HG03175 (cell line): ENCODE measurements around the gene TBC1D10A.

ENCODE experiments used
- ATAC-seq: cut with Tn5 transposase; IDR thresholded peaks from one replicate; pipeline ENCODE4 v1.9.1; 2021; ENCODE audit warnings: mild to moderate bottlenecking, moderate library complexity; ENCODE audit not compliant: unreplicated experiment

Gene TBC1D10A, protein sequence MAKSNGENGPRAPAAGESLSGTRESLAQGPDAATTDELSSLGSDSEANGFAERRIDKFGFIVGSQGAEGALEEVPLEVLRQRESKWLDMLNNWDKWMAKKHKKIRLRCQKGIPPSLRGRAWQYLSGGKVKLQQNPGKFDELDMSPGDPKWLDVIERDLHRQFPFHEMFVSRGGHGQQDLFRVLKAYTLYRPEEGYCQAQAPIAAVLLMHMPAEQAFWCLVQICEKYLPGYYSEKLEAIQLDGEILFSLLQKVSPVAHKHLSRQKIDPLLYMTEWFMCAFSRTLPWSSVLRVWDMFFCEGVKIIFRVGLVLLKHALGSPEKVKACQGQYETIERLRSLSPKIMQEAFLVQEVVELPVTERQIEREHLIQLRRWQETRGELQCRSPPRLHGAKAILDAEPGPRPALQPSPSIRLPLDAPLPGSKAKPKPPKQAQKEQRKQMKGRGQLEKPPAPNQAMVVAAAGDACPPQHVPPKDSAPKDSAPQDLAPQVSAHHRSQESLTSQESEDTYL

DNA sequence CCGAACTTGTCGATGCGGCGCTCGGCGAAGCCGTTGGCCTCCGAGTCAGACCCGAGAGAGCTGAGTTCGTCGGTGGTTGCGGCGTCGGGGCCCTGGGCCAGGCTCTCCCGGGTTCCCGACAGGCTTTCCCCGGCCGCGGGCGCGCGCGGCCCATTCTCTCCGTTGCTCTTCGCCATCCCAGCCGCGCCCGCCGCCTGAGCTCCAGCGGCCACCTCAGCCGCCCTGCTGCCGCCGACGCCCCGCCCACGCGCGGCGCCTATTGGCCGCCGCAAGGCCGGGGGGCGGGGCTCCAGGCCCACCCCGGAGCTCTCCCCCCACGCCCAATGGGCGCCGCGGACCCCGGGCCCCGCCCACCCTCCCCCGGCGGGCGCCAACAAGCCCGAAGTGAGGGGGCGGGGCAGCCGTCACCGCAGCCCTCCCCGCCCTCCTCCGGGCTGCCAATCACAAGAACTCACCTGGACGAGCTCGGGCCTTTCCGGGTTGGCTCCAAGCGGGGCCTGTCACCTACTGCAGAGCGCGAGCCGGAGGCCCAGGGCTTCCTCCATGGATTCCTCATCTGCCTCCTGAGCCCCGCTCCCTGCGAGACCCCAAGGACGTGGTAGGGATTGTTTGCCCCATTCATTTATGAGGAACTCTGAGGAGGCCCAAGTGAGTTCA lies at the start of gene TBC1D10A:
Gene TBC1D10A, minus strand, starts transcription at position 236 of the 657 bp plus-strand sequence. Its CDS starts 60 bp downstream, at position 176.
- ATAC-seq: peak; percentile 87

DNA sequence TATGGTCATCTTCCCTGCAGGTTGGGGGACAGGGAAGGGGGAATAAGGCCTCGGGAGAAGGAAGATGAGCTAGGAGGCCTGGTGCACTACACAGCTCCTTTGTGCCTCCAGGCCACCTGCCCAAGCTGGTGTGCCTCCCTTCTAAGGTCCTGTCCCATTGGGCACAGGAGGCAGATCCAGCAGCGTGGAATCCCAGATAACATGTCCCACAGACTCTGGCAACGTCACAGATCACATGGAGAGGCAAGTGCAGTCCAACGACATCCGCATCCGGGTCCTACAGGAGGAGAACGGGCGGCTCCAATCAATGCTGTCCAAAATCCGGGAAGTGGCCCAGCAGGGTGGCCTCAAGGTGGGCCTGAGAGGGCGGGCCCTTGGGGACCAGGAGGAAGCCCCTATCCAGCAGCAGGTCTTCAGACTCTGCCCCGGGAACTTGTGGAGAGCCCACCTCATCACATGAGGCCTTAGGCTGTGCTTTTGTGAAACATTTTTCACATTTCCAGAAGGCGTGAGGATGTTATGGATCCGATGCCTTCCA lies 48.6 kb upstream of the TBC1D10A start:
- no peak for ATAC-seq

DNA sequence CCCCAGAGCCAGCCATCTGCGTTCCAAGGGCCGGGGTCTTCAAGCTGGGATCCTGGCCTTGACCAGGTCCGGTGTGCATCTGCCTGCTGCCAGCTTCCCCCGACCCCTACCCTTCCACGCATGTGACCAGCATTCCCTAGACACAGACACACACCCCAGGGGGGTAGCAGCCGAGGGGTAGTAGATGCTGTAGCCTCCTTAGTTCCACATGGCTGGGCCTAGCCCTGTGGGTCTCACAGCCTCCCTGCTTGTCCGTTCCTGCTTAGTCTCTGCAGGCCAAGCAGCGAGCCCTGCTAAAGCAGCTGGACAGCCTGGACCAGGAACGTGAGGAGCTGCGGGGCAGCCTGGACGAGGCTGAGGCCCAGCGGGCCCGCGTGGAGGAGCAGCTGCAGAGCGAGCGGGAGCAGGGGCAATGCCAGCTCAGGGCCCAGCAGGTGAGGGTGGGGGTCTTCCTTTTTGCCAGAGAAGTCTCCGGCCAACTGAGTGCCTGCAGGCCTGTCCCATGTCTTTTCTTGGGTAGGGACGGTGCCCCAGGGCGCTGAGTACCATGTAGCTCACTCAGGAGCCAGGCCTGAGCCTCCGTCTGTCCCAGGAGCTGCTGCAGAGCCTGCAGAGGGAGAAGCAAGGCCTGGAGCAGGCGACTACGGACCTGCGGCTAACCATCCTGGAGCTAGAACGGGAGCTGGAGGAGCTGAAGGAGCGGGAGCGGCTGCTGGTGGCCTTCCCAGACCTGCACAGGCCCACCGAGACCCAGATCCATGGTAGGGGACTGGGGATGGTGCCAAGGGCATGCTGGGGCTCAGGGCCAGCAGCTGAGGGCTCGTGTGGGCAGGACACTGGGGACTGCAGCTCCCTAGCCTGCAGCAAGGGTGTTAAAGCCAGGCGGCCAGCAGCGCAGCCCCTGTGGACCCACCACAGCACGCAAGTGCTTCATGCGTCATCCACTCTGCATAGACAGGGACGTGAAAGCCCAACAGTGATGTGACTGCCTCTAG lies 46.9 kb upstream of the TBC1D10A start:
- ATAC-seq: no peak

DNA sequence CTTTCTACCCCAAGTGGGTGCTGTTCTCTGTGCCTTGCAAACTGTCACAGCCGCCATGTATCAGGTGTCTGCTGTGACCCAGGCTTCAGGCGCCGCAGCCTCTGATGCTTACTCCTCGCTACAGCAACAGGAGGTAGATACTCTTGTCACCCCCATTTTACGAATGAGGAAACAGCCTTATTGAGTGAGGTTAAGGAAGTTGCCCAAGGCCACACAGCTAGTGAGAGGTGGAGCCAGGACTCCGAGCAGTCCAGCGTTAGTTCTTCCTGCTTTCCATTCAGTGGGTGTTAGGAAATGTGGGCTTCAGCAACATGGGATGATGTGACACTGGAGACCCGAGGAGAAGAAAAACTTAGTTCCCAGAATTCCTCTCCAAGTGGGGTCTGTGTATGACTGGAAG lies 46.2 kb upstream of the TBC1D10A start:
- ATAC-seq: no peak

DNA sequence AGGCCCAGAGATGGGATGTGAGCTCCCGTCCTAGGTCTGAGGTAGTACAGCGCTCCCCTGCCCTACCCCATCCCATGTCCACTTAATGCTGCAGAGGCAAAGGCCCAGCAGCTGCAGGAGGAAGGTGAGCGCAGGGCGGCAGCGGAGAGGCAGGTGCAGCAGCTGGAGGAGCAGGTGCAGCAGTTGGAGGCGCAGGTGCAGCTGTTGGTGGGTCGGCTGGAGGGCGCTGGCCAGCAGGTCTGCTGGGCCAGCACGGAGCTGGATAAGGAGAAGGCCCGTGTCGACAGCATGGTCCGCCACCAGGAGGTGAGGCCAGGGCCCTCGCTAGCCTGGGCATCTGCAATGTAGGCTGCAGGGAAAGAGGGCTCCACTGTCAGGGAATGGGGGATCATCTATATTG lies 45.2 kb upstream of the TBC1D10A start:
- no peak for ATAC-seq

DNA sequence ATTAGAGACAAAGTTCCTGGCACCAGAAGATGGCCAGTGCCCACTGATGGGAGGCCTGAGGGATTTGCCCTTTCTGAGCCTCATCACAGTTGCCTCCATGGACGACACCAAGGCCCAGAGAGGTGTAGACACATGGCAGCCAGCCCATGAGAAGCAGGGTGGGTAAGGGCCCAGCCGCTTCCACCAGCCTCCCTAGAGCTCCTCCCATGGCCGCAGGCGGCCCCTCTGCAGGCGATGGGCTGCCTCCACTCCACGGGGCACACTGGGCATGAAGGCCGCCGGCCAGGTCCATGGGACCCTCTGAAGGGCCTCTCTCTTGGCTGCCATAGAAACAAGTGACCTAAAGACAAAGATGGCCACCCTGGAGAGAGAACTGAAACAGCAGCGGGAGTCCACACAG lies 44.6 kb upstream of the TBC1D10A start:
- no peak for ATAC-seq

DNA sequence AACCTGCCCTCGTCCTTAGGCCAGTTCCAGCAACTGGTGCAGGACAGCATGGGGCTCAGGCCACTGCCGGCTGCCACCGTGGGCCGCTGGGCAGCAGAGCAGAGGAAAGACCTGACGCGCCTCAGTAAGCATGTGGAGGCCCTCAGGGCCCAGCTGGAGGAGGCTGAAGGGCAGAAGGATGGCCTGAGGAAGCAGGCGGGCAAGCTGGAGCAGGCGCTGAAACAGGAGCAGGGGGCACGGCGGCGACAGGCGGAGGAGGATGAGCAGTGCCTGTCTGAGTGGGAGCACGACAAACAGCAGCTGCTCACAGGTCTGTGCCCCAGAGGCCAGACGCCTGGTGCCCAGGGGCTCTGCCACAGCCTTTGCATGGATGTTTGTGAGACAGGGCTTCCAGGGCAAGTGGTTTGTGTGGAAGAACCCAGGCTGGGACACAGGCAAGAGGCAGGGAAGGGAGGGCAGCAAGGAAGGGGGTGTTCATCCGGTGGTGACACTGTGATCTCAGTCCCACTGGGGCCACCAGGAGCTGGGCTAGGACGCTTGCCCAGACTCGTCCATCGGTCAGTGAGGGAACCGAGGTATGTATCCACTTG lies 44.0 kb upstream of the TBC1D10A start:
- no peak for ATAC-seq

DNA sequence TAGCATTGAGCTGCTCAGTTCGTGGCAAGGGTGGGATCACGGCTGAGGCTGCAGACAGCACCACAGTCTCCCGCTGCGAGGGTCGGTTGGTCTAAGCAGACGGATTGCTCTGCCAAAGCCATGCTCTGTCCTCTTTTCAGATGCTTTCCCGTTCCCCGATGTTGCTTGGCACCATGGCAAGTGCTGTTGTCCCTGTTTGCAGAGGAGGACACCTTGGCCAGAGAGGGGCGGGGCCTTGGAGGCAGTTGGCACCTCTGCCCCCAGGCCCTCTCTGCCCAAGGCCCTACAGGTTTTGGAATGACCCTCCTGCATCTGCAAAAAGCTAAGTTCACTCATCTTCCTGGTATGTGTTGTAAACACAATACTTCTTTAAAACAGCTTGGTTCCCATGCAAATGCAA lies 41.7 kb upstream of the TBC1D10A start:
- no peak for ATAC-seq

DNA sequence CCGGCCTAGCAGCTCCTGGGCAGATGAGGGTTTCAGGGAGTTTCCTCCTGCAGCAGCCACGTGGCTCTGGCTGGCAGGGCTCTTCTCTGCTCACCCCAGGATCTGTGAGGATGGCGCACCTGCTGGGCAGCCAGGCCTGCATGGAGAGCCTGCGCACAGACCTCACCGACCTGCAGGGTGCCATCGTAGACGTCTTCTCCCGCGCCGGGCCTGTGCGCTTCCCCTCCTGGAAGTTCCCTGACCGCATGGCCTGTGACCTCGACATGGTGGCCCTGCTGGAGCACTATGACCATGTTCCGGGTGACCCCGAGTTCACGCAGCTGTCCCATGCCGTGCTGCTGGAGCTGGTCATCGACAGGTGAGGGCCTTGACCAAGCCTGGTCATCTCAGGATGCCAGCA lies 39.1 kb upstream of the TBC1D10A start:
- ATAC-seq: no peak

DNA sequence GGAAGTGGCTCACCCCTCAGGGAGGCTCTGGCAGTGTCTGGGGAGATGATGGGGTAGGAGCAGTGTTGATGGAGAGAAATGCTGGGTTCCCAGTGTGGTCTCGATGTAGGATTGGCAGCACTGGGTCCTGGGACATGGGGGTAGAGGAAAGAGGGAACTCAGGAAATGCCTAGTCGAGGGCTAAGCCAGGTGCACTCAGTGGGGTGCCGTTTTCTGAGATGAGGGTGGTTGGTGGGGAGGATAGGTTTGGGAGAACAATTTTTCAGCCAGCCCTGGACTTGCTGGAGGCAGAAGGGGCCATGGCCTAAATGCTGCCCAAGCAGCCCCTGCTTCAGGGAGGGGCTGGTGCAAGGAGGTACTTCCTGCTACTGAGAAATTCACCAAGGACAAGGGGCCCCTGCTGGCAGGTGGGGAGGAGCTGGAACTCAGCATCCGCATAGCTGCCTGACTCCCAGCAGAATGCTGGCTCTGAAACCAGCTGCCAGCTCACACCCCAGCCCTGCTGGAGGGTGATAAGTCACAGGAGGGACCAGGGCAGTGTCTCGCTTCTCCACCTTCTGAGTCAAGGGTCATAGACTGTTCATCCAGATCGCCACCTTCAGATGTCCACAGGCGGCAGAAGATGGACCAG lies 36.0 kb upstream of the TBC1D10A start:
- no peak for ATAC-seq

DNA sequence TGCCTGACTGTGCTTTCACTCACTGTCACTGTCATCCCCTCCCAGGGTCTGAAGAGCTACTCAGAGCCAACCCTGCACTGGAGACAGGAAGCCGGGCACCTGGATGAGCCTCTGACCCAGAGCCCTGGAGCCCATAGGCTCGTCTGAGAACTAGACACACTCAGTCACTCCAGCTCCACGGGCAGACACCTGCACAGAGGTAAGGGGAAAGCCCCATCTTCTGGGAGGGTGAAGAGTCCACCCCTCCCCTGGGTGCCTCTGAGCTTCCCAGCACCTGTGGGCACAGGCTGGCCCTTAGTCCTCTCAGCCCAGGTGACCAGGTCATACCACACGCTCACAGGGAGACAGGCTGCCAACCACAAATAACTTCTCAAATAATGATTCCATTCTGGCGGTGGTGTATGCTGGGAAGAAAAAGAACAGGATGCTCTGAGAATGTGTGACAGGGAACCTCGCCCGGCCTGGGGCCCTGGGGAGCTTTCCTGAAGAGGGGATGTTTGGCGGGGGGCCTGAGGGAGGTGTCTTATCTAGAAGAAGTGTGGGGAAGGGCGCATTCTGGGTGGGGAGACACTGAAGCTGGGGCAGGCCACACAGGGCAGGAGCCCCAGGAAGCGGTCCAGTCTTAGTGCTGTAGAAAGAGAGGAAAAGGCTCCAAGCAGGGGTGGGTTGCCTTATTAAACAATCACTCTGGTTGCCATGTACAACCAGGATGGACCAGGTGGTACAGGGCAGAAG lies 35.3 kb upstream of the TBC1D10A start:
- no peak for ATAC-seq

DNA sequence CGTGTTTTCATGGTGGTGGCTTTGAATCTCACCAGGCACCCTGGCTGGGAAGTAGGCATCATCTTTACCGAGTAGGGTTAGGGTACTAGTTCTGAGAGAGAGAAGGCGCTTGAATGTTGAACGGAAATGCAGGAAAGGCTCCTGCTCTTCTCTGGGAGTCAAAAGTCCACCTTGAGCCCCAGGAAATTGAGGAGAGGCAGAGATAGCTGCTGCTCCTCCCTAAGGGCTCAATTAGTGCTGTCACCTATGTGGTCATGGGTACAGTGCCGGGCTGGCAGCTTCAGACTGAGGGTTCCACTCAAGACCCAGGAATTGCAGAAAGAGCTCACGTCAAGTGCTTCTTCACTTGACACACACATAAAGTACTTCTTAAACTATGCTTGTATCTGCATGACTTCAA lies 31.8 kb upstream of the TBC1D10A start:
- ATAC-seq: no peak

DNA sequence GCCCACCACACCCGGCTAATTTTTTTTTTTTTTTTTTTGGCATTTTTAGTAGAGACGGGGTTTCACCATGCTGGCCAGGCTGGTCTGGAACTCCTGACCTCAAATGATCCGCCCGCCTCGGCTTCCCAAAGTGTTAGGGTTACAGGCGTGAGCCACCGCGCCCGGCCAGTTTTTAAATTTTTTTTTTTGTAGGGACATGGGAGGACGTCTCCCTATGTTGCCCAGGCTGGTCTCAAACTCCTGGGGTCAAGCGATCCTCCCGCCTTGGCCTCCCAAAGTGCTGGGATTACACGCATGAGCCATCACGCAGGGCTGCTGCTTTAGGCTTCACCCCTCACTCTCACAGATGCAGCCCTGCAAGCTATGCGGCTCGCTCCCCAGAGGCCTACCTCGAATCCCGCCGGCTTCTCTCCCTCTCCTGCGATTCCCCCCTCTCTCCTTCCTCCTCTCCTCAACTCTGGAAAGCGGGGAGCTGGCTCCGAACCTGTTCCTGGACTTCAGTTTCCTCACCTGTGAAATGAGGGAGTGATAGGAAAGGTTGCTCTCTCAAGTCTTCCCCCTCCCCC lies 31.0 kb upstream of the TBC1D10A start:
- no peak for ATAC-seq

DNA sequence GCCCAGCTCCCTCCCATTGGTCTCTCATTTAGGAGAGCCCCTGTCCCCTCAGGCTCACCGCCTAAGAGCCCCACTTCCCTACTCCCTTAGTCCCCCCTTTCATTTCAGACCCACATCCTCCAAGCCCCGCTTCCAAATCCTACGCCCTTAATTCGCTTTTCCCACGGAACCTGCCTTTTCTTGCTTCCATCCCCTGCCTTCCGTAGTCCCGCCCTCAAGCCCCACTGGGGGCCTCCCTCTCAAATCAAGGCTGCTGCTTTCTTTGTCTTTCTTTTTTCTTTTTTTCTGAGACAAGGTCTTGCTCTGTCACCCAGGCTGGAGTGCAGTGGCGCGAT lies 30.5 kb upstream of the TBC1D10A start:
- ATAC-seq: no peak

DNA sequence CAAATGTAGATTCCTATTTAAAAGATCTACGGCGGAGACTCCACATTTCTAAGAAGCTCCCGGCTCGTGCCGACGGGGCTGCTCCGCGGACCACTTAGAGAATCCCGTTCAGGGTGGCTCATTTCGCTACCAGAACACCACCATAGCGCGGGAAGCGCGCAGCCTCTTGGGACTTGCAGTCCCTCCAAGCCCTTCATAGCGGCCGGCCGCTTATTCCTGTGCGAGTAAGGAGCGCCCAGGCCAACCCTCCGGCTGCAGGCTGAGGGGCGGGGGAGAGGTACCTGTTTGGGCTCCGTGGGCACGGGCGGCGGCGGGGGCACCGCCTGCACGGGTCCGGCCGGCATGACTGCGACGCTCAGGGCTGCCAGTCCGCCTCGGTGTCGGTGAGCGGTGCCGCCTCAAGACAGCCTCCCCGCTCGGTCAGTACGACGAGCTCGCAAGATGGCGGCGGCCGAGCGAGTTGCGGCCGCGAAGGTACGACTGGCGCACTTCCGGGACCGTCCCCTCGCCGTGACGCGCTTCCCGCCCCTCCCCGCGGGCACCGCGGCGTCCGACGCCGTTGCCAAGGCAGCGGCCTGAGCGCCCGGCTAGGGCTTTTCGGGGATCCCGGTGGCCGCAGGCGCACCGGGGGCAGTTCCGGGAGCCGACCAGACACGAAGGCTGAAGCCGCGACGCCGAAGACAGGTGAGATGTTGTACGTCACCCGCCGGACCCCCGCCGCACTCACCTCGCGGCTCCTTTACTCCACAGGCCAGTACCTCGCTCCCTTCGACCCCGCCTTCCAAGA lies 29.9 kb upstream of the TBC1D10A start, which contains the start of the genes CCDC157 and SF3A1:
Gene CCDC157, plus strand, starts transcription at position 559 of the 787 bp plus-strand sequence. CDS start 8,994 bp downstream, outside the sequence.
Gene SF3A1, minus strand, starts transcription at position 446 of the 787 bp plus-strand sequence. Its CDS starts 102 bp downstream, at position 344.
- peak; percentile 92 for ATAC-seq

DNA sequence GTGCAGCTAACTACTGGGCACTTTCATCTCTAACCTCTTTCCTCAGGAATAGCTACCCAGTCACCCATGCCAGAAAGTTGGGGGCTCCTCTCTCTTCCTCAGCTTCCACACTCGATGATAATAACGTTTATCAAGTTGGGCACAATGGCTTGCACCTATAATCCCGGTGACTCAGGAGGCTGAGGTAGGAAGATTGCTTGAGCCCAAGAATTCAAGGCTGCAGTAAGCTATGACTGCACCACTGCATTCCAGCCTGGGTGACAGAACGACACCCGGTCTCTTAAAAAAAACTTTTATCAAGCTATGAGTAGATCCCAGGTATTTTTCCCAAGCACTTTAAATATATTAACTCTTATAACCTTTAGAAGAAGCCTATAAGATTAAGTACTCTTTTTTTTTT lies 27.9 kb upstream of the TBC1D10A start:
- ATAC-seq: no peak

DNA sequence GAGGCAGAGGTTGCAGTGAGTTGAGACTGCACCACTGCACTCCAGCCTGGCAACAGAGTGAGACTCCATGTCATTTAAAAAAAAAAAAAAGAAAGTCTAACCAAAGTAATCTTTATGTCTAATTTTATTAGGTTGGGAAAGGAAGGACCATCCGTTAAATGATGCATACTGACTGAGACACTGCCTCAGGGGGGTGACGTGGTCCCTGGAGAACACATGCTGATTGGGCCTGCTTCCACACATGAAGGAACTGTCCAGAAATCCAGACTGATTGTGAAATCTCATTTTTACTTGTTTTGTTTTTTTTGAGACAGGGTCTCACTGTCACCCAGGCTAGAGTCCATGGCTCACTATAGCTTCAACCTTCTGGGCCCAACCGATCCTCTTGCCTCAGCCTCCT lies 24.5 kb upstream of the TBC1D10A start:
- no peak for ATAC-seq

DNA sequence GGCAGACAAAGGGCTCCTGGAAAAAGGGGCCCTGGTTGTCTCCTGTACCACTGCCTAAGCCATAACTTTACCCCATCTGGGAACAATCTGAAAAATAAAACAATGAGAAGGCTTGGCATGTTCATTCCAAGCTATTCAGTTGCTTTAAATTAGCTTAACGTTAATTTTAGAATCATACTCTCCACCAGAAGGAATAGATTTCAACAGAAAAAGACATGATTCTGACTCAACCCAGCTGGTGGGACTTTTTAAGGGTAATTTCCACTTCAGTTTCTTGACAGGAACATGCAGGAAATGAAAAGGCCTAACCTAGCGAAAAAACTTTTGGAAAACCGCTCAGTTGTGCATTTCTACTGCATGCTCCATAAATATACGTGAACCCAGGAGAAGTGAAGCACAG lies 22.1 kb upstream of the TBC1D10A start:
- no peak for ATAC-seq
